Measurements from ENCODE around the gene IL17F. TPM values are rescaled to one million over a fixed set of nuclear protein-coding genes. Genes with fewer than 3 reads are reported as not detected.

Gene IL17F
- total RNA-seq, 4 donors from 2014 or later = not detected

- TF ChIP-seq, protein P1, sequence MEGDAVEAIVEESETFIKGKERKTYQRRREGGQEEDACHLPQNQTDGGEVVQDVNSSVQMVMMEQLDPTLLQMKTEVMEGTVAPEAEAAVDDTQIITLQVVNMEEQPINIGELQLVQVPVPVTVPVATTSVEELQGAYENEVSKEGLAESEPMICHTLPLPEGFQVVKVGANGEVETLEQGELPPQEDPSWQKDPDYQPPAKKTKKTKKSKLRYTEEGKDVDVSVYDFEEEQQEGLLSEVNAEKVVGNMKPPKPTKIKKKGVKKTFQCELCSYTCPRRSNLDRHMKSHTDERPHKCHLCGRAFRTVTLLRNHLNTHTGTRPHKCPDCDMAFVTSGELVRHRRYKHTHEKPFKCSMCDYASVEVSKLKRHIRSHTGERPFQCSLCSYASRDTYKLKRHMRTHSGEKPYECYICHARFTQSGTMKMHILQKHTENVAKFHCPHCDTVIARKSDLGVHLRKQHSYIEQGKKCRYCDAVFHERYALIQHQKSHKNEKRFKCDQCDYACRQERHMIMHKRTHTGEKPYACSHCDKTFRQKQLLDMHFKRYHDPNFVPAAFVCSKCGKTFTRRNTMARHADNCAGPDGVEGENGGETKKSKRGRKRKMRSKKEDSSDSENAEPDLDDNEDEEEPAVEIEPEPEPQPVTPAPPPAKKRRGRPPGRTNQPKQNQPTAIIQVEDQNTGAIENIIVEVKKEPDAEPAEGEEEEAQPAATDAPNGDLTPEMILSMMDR (IDR thresholded peaks at IDR 0.05) = no peak
- TF ChIP-seq POLR2A (IDR thresholded peaks at IDR 0.05) = no peak
- Histone ChIP-seq H3K27me3 (no peaks in the 10 kb centered on the region), H3K9me3 (no peaks in the 10 kb centered on the region), H3K36me3 (no peaks in the 10 kb centered on the region), H3K4me1 (no peaks in the 10 kb centered on the region), H3K4me3 (no peak overlapping the region), H3K27ac (no peak overlapping the region)
- DNase-seq = peak in 1 of 3 donors; percentile 48
Observed at GRCh38 chr6:52216932-52217575, 27.2 kb downstream of the IL17F start.

DNA sequence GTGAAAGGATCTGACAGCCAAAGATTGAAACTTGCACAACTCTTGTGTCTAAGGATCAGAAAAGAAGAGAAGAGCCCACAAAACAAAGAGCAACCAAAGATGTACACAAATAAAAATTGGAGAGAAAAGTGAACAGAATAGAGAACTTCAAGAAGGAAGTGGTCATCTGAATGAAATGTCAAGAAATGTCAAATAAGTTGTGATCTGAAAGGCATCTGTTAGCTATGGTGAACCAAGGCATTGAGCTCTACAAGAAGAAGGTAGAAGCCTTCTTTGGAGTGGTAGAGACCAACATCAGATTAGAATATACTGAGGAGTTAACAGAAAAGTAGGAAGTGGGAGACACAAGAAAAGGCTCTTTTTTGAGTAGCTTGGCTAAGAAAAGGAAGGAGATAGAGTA is 28.5 kb downstream of the IL17F start:
- Histone ChIP-seq H3K9me3 (no peaks in the 10 kb centered on the region), H3K27me3 (no peaks in the 10 kb centered on the region), H3K27ac (no peak overlapping the region), H3K4me3 (no peak overlapping the region), H3K36me3 (no peaks in the 10 kb centered on the region), H3K4me1 (no peaks in the 10 kb centered on the region)
- DNase-seq = no peak
- TF ChIP-seq, protein P1 (IDR thresholded peaks at IDR 0.05) = no peak
- no peak for TF ChIP-seq POLR2A (IDR thresholded peaks at IDR 0.05)

- Histone ChIP-seq H3K4me3 (no peak overlapping the region), H3K9me3 (no peaks in the 10 kb centered on the region), H3K4me1 (no peaks in the 10 kb centered on the region), H3K27ac (no peak overlapping the region), H3K36me3 (no peaks in the 10 kb centered on the region), H3K27me3 (no peaks in the 10 kb centered on the region)
- no peak for TF ChIP-seq POLR2A (IDR thresholded peaks at IDR 0.05)
- TF ChIP-seq, protein P1 (IDR thresholded peaks at IDR 0.05) = no peak
- DNase-seq = no peak
Observed at GRCh38 chr6:52213127-52213526, 31.2 kb downstream of the IL17F start.

DNA sequence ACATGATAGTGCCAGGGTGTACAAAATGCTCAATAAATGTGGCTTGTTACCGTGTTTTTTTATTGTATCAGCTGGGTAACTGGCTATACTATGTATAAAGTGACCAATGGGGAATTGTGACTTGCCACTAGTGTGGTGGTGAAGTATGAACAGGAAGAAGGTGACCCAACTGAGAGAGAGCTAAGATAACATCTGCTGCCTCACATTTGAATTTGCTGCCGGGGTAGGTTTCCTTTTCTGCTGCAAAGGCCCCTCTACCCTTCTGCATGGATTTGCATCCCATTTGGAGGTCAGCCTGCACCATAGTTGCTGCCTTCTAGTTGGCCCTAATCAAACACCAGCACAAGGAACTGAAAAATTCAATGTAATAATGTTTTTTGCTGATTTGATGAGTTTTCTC is 34.1 kb downstream of the IL17F start:
- Histone ChIP-seq H3K27me3 (no peaks in the 10 kb centered on the region), H3K4me1 (no peaks in the 10 kb centered on the region), H3K4me3 (no peak overlapping the region), H3K27ac (no peak overlapping the region), H3K36me3 (no peaks in the 10 kb centered on the region), H3K9me3 (no peaks in the 10 kb centered on the region)
- no peak for DNase-seq
- TF ChIP-seq, protein P1 (IDR thresholded peaks at IDR 0.05) = no peak
- no peak for TF ChIP-seq POLR2A (IDR thresholded peaks at IDR 0.05)

DNA sequence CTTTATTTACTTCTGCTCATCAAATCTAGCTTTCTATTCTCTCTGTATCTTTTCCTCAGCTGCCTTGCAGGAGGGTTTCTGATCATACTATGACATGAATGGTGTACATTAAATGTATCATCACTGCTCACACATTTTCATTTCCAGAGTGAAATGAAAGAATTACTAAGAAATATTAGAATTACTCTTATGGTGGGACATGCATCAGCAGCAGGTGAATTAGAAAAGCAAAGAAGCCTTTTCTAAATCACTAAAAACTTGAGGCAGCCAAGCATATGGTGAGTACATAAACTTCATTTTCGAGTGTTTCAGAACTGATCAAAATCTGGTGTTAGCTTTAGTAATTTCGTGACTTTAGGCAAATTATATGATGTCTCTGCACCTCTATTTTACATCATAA is 34.5 kb downstream of the IL17F start:
- Histone ChIP-seq H3K4me1 (no peaks in the 10 kb centered on the region), H3K27me3 (no peaks in the 10 kb centered on the region), H3K9me3 (no peaks in the 10 kb centered on the region), H3K4me3 (no peak overlapping the region), H3K27ac (no peak overlapping the region), H3K36me3 (no peaks in the 10 kb centered on the region)
- DNase-seq = no peak
- TF ChIP-seq, protein P1 (IDR thresholded peaks at IDR 0.05) = no peak
- TF ChIP-seq POLR2A (IDR thresholded peaks at IDR 0.05) = no peak

GRCh38 chr6:52208612-52209011 is 35.7 kb downstream of the IL17F start:
- no peaks in the 10 kb centered on the region for H3K9me3 ChIP-seq
- no peaks in the 10 kb centered on the region for H3K27me3 ChIP-seq
- TF ChIP-seq, protein P1 (IDR thresholded peaks at IDR 0.05) = no peak
- TF ChIP-seq POLR2A (IDR thresholded peaks at IDR 0.05) = no peak
- no peaks in the 10 kb centered on the region for H3K36me3 ChIP-seq
- DNase-seq = no peak
- no peaks in the 10 kb centered on the region for H3K4me1 ChIP-seq
- no peak overlapping the region for H3K4me3 ChIP-seq
- H3K27ac ChIP-seq = no peak overlapping the region

Measured in Peyer's patch (tissue), 4 donors.